Activated CD4-positive, alpha-beta T cell treated with anti-CD3 and anti-CD28 coated beads, Interleukin-2, amount 50 U/mL, for 48 hours (primary cell): ENCODE data around the gene RPS28.
"Not testable (repeated sequence)": the region's sequence is repeated elsewhere in the genome, so short reads cannot be mapped to it uniquely, and the experiment has no call there.

Source experiments
- DNase-seq, 2 experiments: peaks; one replicate each; pipeline ENCODE4 v3.0.0-alpha.2; 2020

Gene RPS28

DNA sequence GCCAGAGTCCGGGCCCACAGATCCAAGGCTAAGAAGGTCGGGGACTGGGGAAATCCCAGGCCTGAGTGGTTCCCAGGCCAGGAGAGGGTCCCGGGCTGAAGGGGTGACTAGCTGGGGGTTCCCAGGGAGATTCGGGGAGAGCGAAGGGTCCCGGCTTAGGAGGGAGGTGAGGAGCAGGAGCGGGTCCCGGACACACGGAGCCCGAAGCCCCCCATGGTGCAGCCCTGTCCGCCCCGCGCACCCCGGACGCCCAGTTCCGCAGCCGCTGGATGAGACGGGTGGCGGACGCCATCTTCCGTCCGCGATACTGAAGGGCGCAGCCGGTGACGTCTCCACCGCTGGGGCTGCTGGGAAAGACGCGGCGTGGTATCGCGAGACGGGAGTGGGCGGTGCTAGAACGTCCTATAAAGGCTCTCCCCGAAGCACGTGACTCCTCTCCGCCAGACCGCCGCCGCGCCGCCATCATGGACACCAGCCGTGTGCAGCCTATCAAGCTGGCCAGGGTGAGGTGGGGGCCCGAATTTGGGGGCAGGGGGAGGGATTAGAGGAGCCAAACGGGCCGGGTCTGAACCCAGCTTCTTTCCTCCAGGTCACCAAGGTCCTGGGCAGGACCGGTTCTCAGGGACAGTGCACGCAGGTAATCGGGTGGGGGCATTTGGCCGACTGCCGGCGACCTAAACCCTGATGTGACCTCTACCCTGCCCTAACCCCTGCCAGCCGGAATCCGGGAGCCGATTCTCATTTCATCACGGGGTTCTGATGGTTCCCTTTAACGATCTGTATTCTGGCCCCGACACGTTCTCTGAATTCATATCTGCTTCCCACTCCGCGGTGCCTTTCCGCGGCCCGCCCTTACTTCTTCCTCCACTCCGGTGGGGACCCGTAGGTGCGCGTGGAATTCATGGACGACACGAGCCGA lies at the start of gene RPS28, which contains the start of gene NDUFA7:
Gene RPS28, plus strand, starts transcription at position 430 of the 919 bp plus-strand sequence. Its CDS starts 35 bp downstream, at position 465.
Gene NDUFA7, minus strand, starts transcription at position 309 of the 919 bp plus-strand sequence. Its CDS starts 17 bp downstream, at position 292.
- DNase-seq = peak; percentile 97 to 98

DNA sequence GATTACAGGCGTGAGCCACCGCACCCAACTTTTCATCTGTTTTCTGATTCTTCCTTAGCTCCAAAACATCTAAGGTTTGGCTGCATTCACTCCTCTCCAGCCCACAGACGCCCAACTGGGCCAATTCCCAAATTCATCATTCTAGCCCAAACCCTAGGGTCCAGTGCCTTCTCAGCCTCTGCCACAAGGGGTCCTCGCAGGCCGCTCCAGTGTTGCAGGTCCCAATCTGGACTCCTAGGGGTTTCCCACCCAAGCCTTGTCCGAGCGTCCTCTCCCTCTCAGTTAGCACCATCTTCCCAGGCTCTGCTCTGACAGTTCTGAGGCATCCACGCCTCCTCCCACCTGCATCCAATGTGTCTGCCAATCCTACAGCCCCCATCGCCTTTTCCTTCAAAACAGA lies 44.8 kb upstream of the RPS28 start:
- DNase-seq = not testable (repeated sequence)

DNA sequence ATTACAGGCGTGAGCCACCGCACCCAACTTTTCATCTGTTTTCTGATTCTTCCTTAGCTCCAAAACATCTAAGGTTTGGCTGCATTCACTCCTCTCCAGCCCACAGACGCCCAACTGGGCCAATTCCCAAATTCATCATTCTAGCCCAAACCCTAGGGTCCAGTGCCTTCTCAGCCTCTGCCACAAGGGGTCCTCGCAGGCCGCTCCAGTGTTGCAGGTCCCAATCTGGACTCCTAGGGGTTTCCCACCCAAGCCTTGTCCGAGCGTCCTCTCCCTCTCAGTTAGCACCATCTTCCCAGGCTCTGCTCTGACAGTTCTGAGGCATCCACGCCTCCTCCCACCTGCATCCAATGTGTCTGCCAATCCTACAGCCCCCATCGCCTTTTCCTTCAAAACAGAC lies 30.0 kb upstream of the RPS28 start:
- DNase-seq = not testable (repeated sequence)

DNA sequence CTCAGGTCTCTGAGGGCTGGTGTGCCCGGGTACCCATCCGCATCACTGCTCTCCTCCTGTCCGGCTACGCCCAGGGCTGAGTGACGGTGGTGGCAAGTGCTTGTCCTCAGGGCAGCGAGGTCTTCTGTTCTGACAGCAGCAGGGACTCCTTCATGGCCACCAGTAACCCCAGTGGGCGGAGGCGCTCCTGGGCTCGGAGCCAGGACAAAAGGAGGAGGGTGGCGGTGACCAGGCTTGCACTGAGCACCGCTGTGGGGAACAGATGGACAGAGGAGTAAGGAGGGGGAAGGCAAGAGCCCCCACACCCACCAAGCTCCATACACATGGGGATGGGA lies 19.0 kb upstream of the RPS28 start:
- no peak for DNase-seq

DNA sequence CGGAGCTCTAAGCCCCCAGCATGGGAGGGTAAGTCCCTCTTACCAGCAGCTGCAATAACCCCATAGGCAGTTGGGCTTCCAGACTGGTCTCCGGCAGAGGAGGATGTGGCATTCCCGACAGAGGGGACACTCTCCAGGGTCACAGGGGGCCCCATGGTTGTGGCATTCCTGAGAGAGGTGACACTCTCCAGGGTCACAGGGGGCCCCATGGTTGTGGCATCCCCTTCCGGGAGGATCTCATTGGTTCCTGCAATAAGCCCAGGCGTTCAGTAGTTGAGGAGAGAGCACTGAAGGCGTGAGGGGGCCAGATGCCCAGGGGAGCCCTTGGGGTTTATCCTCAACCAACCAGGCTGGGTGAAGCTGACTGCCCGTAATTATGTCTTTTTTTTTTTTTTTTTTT lies 18.6 kb upstream of the RPS28 start:
- DNase-seq = peak in 1 of 2 experiments; percentile 1

DNA sequence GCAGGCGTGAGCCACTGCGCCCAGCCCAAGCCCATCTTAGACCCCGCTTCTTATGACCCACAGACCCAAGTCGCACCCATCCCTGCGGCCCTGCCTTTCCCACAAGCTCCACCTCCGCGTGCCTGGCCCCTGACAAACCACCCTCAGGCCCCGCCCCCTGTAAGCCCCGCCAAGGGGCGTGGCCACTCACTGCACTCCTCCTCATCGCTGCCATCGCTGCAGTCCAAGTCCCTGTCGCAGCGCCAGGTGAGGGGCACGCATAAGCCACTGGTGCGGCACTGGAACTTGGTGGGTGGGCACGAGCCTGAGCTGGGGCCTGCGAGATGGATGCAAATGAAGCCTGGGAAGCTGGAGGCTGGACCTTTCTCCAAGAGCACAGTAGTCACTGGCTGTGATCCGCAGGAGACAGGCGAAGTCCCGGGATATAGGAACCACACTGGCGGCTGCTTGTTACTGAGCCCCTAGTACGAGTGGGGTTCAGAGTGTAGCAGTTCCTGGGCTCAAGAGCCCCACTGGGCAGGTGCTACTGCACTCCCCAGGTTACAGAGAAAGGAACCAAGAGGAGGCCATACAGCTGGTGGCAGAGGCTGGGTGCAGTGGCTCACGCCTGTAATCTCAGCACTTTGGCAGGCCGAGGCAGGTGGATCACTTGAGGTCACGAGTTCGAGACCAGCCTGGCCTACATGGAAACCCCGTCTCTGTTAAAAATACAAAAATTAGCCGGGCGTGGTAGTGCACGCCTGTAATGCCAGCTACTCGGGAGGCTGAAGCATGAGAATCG lies 16.3 kb upstream of the RPS28 start:
- peak; percentile 29 to 41 for DNase-seq

DNA sequence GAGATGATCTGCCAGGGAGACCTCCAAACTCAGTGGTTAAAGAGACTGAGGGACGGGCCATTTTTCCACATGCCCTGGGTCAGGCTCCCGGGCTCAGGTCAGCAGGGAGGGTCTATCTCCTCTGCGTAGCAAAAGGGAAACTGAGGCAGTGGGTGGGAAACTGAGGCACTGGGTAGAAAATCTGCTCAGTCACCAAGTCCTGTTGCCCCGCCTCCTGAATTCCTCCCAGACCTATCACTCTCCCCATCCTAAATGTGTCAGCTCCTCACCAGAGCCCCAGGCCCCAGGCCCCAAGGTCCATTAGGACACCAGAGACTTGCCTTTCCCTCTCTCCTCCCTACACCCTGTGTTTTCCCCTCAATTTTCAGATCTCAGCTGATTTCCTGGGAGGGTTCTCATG lies 15.5 kb upstream of the RPS28 start:
- DNase-seq = peak in 1 of 2 experiments; percentile 1

DNA sequence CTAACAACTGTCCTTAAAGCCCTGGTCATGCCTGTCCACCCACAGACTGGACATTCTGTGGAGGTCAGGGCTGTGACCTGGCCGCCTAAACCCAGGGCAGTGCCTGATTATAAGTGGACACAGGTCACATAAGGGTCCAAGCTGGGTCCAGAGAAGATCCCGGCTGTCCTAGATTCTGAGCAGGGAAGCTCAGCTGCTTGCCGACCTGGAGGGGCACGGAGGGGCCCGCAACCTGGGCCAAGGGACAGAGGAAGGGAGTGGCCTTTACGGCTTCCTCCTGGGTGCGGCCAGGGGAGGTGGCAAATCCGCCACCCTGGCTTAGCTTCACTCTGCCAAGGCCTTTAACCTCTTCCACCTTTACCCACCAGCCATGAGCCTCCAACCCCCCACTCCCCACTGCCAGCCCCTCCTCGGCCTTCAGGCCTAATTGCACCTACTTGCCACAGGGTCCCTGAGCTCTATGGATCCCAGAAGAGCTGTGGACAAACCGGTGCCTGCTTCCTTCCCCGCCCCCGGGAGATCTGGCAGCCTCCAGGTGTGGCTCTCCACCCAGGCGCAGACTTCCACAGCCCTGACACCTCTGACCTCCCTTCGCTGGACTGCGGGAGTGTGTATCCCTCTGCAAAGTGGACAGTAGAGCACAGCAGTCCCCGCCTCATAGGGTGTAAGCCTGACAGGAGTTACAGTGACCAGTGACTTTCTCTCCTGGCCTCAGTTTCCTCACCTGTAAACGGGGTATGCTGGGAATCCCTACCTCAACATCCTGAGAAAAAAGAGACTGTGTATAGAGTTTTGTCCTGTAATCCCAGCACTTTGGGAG lies 14.9 kb upstream of the RPS28 start:
- peak in 1 of 2 experiments; percentile 2 for DNase-seq

DNA sequence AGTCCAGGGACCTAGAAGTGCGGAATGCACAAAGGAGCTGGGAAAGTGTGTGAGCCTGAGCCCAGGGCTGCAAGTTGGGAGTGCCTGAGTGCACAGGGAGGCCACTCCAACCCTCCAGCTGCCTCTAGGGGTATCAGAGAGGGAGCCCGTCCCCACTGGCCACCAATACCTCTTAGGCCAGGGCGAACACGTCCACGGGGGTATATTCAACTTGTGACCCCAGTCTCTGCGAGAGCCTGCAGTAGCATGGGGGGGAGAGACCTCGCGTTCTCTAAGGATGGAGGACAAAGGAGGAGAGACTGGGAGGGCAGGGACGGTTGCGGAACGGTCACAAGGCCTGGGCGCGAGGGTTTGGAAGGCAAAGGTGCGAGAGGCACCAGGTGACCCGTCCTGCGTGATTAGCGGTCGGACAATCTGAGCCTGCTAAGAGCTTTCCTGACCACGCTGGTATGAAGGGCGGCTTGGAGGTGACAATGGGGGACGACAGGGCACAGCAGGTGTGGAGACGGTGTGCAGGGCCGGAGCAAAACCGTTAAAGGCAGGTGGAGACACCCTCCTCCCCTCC lies 13.8 kb upstream of the RPS28 start:
- DNase-seq = no peak

DNA sequence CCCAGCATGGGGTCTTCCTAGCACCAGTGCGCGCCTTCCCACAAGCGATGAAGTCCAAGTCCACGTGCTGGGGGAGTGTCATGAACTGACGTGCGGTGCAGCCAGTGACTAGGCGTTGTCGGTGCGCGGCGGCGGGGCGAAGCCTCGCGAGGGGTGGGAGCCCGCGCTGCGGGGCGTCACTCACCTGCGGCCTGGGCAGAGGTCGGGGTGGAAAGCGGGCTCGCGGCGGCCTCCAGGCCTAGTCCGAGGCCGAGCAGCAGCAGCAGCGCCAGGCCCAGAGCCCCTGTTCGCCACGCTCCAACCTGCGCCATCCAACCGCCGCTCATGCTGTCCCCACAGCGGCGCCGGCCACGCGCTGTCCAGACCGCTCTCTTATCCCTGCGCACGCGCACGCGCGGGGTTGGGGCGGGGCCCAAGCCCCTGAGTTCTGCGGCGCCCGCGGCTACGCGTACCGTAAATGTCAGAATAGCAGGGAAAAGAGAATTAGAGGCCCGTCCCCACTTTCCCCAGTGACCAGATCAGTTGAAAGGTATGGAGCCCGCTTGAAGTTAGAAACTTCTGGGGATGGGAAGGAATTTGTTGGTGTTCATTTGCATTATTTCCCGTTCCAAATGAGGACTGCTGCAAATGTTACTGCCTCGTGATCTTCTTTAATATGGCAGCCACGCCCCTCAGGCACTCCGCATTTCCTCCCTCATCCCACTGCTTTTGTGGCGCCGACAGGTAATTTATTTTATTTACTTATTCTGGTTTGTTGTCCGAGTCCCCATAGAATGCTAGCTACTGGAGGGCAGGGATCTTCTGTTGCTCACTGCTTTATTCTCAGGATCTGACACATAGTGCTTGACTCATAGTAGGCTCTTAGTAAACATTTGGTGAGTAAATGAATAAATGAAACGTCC lies 13.1 kb upstream of the RPS28 start, which contains the start of gene CD320:
Gene CD320, minus strand, starts transcription at position 394 of the 902 bp plus-strand sequence. Its CDS starts 68 bp downstream, at position 326.
- DNase-seq = peak; percentile 86 to 90

DNA sequence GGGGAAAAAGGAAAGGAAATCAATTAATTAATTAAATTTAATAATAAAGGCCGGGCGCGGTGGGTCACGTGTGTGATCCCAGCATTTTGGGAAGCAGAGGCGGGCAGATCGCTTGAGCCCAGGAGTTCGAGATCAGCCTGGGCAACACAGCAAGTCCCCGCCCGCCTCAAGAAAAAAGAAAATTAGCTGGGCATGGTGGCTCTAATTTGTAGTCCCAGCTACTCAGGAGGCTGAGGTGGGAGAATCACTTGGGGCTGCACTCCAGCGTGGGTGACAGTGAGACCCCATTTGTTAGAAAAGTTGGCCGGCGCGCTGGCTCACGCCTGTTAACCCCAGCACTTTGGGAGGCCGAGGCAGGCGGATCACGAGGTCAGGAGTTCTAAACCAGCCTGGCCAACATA lies 12.4 kb upstream of the RPS28 start:
- DNase-seq = peak in 1 of 2 experiments; percentile 3

DNA sequence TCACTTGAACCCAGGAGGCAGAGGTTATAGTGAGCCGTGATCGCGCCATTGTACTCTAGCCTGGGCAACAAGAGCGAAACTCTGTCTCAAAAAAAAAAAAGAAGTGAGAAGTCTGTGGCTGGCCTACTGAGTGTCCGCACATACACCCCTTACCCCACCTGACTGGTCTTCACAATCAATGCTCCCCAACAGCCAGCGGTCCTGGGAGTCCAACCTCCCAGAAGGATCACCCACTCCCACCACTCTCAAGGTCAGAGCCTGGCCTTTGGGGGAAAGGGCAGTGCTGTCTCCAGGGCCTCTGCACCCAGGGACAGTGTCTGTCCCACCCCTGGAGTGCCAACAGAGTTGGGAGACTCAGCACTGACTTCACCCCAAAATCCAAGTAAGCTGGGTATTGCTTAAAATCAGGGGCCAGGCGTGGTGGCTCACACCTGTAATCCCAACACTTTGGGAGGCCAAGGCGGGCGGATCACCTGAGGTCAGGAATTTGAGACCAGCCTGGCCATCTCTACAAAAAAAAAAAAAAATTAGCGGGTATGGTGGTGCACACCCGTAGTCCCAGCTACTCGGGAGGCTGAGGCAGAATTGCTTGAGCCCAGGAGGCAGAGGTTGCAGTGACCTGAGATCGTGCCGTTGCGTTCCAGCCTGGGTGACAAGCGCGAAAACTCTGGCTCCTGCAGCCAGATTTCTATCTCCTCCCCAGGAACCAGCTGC lies 10.8 kb upstream of the RPS28 start:
- DNase-seq = peak in 1 of 2 experiments; percentile 1

DNA sequence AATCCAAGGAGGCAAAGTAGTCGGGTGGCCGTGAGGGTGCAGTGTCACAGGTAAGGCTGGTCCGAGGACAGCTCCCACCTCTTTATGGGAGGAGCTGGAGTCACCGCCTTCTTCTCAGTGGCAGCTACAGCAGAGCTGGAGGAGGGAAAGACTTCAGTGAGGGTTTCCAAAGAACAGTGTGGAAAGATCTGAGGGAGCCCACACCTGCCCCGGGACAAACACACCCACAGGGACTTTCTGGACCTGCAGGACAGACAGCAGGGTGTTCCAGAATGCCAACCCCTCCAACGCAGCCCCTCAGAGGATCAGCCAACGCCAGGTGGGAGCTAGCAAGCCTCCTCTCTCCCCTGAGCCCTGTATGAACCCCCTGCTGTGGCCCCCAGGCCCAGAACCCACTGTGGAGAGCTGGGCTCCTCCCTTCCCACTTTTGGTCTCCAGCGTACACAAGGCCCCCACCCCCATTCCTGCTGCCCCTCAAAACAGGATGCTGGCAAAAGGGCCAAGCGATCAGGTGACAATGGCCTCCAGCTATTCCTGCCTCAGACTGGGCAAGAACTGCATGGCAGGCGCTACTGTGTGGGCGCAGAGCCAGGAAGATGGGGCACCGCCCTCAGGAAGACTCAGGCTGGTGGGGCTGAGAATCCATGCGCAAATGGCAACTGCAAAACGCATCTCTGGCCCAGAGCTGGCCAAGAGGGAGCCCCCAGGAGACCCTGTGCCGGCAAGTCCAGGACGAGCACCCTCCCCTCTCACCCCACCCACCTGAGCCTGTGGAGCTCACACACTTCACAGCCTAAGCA lies 9.6 kb upstream of the RPS28 start:
- DNase-seq = peak in 1 of 2 experiments; percentile 2

DNA sequence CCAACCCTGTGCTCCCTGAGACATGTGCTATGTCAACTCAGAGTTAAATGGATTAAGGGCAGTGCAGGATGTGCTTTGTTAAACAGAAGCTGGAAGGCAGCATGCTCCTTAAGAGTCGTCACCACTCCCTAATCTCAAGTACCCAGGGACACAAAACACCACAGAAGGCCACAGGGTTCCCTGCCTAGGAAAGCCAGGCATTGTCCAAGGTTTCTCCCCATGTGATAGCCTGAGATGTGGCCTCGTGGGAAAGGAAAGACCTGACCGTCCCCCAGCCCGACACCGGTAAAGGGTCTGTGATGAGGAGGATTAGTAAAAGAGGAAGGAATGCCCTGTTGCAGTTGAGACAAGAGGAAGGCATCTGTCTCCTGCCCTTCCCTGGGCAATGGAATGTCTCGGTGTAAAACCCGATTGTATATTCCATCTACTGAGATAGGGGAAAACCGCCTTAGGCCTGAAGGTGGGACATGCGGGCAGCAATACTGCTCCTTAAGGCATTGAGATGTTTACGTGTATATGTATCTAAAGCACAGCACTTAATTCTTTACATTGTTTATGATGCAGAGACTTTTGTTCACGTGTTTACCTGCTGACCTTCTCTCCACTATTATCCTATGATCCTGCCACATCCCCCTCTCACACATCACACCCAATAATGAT lies 6.2 kb upstream of the RPS28 start:
- DNase-seq = not testable (repeated sequence)

DNA sequence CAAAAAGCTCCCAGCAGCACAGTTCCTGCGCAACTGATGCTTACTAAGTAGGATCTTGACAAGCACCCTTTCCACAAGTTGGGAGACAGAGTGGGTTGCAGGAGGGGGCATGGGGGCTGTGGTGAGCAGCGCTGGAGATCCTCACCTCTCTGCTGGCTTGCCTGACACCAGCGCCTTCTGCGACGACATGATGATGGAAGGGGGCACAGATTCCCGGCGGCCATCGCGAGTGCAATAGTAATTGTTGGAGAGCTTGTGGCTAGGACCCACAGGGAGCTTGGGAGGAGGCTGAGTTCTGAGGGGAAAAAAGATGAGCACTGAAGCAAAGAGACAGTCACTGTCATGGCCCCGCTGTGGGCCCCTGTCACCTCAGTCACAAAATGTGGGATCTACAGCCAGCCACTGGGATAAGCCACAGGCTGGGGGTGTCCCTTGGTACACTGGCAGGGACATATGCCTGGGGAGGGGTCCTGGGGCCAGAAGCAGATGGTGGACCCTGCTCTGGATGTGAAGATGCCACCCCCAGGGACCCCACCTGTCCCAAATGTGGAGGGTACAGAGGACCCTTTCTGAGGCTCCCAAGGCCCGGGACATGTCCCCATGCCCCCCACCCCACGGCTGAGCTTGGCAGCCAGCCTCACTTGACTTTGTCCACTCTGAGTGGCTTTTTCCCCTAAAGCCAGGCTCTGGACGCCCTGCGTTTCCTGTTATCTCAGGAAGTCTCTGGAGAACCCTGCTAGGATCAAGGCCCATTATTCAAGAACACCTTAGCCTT lies 4.8 kb upstream of the RPS28 start:
- no peak for DNase-seq

DNA sequence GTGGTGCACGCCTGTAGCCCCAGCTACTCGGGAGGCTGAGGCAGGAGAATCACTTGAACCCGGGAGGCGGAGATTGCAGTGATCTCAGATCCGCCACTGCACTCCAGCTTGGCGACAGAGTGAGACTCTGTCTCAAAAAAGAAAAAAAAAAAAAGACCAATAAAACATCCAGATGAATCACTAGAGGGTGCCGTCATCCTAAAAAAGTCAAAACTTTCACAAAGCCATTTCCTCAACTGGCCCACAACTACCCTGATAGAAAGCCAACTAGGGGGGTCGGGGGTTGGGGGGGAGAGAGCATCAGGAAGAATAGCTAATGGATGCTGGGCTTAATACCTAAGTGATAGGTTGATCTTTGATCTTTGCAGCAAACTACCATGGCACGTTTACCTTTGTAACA lies 2.5 kb upstream of the RPS28 start:
- not testable (repeated sequence) for DNase-seq

DNA sequence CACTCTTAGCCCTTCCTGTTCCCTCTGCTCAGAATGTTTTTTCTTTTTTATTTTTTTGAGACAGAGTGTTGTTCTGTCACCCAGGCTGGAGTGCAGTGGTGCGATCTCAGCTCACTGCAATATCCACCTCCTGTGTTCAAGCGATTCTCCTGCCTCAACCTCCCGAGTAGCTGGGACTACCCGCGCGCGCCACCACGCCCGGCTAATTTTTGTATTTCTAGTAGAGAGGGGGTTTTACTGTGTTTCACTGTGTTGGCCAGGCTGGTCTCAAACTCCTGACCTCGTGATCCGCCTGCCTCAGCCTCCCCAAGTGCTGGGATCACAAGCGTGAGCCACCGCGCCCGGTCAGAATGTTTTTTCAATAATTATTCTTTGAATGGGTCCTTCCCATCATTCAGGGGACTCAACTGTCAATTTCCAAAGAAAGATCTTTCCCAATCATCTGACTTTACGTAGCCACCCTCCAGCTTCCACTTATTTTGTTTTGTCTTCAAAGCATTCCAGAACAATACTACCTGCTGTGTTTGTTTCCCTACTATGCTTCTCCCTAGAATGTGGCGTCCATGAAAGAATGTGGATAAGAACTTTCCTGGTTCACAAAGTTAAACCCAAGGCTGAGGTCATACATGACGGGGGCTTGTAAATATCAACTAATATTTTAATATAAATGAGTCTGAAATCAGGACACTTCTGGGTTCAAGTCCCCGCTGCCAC lies 1.3 kb upstream of the RPS28 start:
- DNase-seq = no peak
